HFF-Myc (cell line): ENCODE measurements around the gene GNAO1.

ENCODE experiments used
- DNase-seq: peaks from one replicate; pipeline ENCODE4 v3.0.0-alpha.2; 2011; ENCODE audit warnings: low read depth; ENCODE audit errors: extremely low read depth
- H3K4me3 ChIP-seq: replicated peaks from 2 replicates; pipeline ENCODE4 v1.5.1; 2011; ENCODE audit warnings: low read depth, mild to moderate bottlenecking, control low read depth, low read length
- TF ChIP-seq, protein P1 (sequence below): IDR thresholded peaks from 2 replicates; pipeline ENCODE4 v1.5.1; 2012; ENCODE audit warnings: mild to moderate bottlenecking, low read depth, low read length, control low read depth; ENCODE audit errors: missing control alignments

The GNAO1 gene

DNA sequence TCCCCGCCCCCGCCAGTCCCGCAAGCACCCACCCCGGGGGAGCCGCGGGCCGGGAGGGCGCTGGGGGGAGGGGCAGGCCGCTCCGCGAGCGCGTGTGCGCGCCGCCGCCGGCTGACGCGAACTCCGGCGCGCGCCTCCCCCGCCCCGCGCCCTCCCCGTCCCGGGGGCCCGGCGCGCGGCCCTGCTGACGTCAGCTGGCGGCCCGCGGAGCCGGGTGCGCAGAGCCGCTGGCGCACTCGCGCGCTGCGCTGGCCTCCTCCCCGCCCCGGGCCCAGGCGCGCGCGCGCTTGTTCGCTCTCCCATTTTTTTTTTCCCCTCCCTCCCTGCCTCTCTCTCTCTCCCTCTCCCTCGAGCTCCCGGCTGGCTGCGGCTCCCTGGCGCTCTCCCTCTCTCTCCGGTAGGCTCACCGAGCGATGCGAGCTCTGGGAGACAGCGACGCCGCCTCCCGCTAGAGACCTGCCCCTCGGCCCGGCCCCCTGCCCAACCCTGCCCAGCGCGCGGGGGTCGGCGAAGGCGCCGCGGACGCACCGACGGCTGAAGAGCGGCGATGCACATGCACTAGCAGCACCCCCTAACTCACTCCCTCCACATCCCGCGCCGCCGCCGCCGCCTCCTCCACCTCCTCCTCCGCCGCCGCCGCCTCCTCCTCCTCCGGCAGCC is at the start of gene GNAO1:
Gene GNAO1, plus strand, starts transcription at position 334 of the 660 bp plus-strand sequence. CDS start 747 bp downstream, outside the sequence.
- H3K4me3 ChIP-seq = peak within 1 kb of the TSS; percentile 35
- TF ChIP-seq, protein P1, sequence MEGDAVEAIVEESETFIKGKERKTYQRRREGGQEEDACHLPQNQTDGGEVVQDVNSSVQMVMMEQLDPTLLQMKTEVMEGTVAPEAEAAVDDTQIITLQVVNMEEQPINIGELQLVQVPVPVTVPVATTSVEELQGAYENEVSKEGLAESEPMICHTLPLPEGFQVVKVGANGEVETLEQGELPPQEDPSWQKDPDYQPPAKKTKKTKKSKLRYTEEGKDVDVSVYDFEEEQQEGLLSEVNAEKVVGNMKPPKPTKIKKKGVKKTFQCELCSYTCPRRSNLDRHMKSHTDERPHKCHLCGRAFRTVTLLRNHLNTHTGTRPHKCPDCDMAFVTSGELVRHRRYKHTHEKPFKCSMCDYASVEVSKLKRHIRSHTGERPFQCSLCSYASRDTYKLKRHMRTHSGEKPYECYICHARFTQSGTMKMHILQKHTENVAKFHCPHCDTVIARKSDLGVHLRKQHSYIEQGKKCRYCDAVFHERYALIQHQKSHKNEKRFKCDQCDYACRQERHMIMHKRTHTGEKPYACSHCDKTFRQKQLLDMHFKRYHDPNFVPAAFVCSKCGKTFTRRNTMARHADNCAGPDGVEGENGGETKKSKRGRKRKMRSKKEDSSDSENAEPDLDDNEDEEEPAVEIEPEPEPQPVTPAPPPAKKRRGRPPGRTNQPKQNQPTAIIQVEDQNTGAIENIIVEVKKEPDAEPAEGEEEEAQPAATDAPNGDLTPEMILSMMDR = no peak
- DNase-seq = no peak

DNA sequence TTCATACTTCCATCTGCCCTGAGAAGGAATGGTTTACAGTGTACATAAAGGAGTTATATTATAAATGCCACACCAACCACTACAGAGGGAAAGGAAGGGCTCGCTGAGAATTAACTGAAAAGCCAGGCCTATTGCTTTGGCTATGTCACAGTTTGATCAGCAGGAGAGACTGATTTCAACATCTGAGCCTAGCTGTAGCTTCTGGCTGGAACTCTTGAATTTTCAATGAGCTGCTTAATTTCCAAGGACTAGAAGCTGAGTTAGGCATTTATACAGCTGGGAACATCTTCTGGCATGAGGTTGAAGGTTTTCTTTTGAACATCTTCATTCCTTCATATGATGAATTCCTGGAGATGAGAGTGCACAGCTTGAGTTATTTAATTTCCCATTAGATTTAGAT is 47.6 kb upstream of the GNAO1 start:
- TF ChIP-seq, protein P1 = no peak
- DNase-seq = no peak
- no peak overlapping the region for H3K4me3 ChIP-seq

DNA sequence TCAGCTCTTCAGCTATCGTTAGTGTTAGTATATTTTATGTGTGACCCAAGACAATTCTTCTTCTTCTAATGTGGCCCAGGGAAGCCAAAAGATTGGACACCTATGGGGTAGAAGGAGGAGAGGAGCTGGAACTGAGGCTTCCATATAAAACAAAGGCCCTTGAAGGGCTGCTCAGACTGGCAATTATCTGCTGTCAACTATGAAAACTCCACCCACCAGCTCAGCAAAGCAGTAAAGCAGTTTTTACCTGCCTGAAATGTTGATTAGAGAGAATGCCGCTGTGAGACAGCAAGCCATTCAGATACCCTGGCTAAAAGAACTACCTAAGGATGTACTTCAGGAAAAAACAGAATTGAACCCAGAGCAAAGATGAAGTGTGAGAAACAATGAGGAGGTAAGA is 45.9 kb upstream of the GNAO1 start:
- no peak for DNase-seq
- TF ChIP-seq, protein P1 = no peak
- no peak overlapping the region for H3K4me3 ChIP-seq

DNA sequence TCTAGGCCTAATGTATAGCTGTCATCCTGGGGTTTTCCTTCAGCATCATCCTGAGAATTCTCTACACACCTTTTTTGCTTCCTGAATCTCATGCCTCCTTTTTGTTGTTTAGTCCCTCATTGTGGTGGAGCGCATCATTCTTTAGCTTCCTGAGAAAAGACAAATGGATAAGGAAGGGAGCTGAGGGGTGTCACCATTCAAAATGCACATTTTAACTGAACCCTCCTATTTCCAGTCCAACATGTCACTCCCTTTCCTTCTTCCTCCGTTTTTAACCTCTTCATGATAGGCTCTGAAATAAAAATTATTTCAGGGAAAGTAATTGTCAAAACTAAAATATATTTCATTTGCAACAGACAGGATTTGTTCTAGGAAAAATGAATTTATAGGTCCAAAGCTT is 39.7 kb upstream of the GNAO1 start:
- no peak overlapping the region for H3K4me3 ChIP-seq
- no peak for DNase-seq
- TF ChIP-seq, protein P1 = no peak

DNA sequence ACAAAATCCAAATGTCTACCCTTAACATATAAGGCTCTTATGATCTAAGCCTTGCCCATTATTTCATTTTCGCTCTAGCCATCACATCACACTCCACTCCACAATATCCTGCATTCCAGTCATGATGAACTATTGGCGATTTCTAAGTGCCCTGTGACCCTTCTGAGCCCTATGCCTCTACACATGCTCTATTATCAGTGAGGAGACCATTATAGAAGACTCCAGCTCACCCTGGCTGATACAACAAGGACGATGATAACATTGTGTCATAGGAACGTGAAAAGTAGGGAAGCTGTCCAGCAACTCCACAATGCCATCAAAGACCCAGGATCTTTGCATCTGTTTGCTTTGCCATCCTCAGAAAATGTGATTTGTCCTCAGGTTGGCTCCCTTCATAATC is 29.6 kb upstream of the GNAO1 start:
- no peak for DNase-seq
- TF ChIP-seq, protein P1 = no peak
- no peak overlapping the region for H3K4me3 ChIP-seq

DNA sequence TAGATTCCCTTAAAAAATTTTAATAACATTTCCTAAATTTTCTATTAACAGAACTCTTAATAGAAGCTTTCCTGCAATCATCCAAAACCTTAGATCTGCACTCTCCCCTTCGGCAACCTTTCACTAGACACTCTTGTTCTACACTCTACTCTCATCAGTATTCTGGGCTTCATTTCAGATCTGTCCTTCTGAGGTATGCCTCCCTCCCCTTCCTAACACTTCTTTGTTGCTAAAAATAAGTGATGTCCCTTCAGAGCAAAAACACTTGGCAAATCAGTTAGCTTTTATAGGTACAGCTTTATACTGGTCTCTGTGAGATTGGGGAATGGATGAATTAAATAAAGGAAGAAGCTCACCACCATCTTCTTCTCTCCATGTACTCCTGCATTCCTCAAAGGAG is 28.2 kb upstream of the GNAO1 start:
- TF ChIP-seq, protein P1 = no peak
- no peak for DNase-seq

DNA sequence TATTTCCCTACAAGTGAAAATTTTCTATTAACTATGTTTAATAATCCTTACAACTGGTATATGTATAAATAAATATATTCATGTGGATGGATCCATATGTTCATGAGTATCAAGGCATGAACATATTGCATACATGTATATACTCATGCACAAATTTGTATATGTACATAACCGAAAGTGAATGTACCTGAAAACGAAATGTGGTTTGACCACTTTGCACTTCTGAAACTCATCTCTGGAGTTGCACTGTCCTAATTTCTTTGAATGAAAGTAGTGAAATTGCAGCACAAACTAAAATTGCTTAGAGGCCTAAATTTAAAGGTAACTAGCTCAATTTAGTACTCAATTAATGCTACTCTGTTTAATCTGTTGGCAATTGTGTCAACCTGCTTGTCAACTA is 27.4 kb upstream of the GNAO1 start:
- TF ChIP-seq, protein P1 = no peak
- no peak for DNase-seq
- H3K4me3 ChIP-seq = no peak overlapping the region

More for the DNA sequence above, 28.2 kb upstream of the GNAO1 start:
- H3K4me3 ChIP-seq = no peak overlapping the region
